Progenitor cell of endocrine pancreas (in vitro differentiated cells): ENCODE measurements around the gene RRP12. TPM values are rescaled to one million over a fixed set of nuclear protein-coding genes. Genes with fewer than 3 reads are reported as not detected.

Experiments
- DNase-seq: peaks from one replicate; pipeline ENCODE4 v3.0.0; 2021; ENCODE audit warnings: low spot score; ENCODE audit not compliant: unreplicated experiment
- H3K27ac Mint-ChIP-seq: 2 replicates; pipeline ENCODE4 v1.8.0; 2021; ENCODE audit warnings: mild to moderate bottlenecking, moderate library complexity, mixed read lengths
- H3K27me3 Mint-ChIP-seq: 2 replicates; pipeline ENCODE4 v1.8.0; 2021; ENCODE audit warnings: mixed read lengths
- H3K36me3 Mint-ChIP-seq: 2 replicates; pipeline ENCODE4 v1.8.0; 2022; ENCODE audit warnings: mixed read lengths; ENCODE audit not compliant: insufficient read depth
- H3K4me1 Mint-ChIP-seq: 2 replicates; pipeline ENCODE4 v1.8.0; 2021; ENCODE audit warnings: low read depth, mixed read lengths
- H3K4me3 Mint-ChIP-seq: 2 replicates; pipeline ENCODE4 v1.8.0; 2021; ENCODE audit warnings: low read depth, mild to moderate bottlenecking, moderate library complexity, mixed read lengths
- H3K9me3 Mint-ChIP-seq: 2 replicates; pipeline ENCODE4 v1.8.0; 2021; ENCODE audit warnings: low read depth, mixed read lengths
- total RNA-seq: library from RNA; stranded (reverse); gene quantifications from 2 replicates; pipeline ENCODE4 v1.2.1, GENCODE V29; 2021
- TF ChIP-seq, protein P1 (sequence below): fragments of 200-600 bp; sonication (generic); IDR thresholded peaks from one replicate; pipeline ENCODE4 v1.5.0; 2021; ENCODE audit warnings: antibody characterized with exemption, mild to moderate bottlenecking; ENCODE audit not compliant: unreplicated experiment

RRP12 gene
- total RNA-seq, 1 donor from 2014 or later, result 33.5 TPM

DNA sequence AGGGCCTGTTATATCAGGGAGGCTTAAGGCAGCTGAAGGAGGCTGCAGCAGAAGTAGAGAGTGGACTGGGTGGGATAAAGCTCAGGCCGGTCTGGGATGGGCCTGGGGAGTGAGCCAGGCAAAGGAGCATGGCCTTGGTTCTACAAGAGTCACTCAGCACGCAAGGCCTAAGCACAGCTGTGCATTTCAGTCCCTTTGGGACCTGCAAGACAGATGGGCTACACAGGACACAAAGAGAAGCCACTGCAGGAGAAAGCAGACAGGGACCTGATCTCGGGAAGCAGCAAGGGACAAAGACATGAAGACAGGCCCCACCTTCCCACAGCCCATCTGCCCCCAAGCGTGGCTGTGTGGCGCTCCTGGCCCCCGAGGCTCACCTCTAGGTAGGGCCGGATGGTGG is 29.4 kb downstream of the RRP12 start:
- DNase-seq, result no peak
- H3K27ac Mint-ChIP-seq, result no peak overlapping the region
- TF ChIP-seq, protein P1, sequence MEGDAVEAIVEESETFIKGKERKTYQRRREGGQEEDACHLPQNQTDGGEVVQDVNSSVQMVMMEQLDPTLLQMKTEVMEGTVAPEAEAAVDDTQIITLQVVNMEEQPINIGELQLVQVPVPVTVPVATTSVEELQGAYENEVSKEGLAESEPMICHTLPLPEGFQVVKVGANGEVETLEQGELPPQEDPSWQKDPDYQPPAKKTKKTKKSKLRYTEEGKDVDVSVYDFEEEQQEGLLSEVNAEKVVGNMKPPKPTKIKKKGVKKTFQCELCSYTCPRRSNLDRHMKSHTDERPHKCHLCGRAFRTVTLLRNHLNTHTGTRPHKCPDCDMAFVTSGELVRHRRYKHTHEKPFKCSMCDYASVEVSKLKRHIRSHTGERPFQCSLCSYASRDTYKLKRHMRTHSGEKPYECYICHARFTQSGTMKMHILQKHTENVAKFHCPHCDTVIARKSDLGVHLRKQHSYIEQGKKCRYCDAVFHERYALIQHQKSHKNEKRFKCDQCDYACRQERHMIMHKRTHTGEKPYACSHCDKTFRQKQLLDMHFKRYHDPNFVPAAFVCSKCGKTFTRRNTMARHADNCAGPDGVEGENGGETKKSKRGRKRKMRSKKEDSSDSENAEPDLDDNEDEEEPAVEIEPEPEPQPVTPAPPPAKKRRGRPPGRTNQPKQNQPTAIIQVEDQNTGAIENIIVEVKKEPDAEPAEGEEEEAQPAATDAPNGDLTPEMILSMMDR, result no peak
- no peaks in the 10 kb centered on the region for H3K27me3 Mint-ChIP-seq
- no peaks in the 10 kb centered on the region for H3K4me1 Mint-ChIP-seq
- no peaks in the 10 kb centered on the region for H3K9me3 Mint-ChIP-seq
- H3K4me3 Mint-ChIP-seq, result no peak overlapping the region
- H3K36me3 Mint-ChIP-seq, result peaks cover 11% of the 10 kb centered on the region

DNA sequence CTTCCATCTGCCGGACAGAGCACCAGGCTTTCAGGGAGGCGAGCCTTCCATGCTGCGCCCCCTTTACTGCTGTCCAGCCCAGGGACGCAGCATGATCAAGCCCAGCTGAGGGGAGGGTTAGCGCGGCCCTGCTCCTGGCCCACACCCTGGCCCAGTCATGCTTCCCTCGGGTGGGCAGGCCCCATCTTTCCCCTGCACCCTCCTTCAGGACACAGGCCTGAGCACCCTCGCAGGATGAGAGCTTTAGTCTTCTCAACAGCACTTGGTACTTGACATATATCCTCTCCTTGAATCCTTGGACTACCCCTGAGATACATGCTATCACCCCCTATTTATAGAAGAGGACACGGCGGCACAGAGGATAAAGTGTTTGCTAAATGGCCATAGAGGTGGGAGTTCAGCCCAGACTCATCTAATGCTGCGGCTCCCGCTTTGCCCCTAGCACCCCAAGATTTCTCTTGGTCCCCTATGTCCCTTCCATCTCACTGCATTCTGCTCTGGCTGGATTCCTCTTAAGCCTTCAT is 34.0 kb downstream of the RRP12 start:
- no peaks in the 10 kb centered on the region for H3K4me1 Mint-ChIP-seq
- H3K27ac Mint-ChIP-seq, result no peak overlapping the region
- H3K9me3 Mint-ChIP-seq, result no peaks in the 10 kb centered on the region

DNA sequence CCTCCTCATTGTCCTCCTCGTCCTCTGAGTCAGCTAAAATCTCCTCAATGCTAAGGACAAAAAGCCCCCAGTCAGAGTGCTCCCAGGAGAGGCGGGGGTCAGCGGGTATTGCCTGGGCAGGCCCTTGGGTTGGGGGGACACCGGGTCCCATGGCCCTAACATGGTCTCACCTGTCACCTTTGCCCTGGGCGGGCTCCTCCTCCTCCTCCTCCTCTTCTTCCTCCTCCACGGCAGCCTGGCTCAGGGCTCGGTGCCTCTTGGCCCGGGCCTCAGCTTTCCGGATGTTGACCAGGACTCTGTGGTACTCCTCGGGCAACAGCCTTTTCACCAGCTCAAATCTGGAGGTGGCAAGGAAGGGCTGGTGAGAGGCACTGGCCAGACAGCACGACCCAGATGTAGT is 34.6 kb downstream of the RRP12 start:
- no peaks in the 10 kb centered on the region for H3K27me3 Mint-ChIP-seq
- H3K27ac Mint-ChIP-seq, result peak overlapping the region; percentile 41
- no peak for DNase-seq
- no peak overlapping the region for H3K4me3 Mint-ChIP-seq
- peaks cover 18% of the 10 kb centered on the region for H3K36me3 Mint-ChIP-seq
- no peaks in the 10 kb centered on the region for H3K4me1 Mint-ChIP-seq
- TF ChIP-seq, protein P1, result no peak
- H3K9me3 Mint-ChIP-seq, result no peaks in the 10 kb centered on the region

More for the DNA sequence above, 34.0 kb downstream of the RRP12 start:
- H3K27me3 Mint-ChIP-seq, result no peaks in the 10 kb centered on the region
- no peak overlapping the region for H3K4me3 Mint-ChIP-seq
- TF ChIP-seq, protein P1, result no peak
- no peak for DNase-seq
- H3K36me3 Mint-ChIP-seq, result peaks cover 18% of the 10 kb centered on the region

DNA sequence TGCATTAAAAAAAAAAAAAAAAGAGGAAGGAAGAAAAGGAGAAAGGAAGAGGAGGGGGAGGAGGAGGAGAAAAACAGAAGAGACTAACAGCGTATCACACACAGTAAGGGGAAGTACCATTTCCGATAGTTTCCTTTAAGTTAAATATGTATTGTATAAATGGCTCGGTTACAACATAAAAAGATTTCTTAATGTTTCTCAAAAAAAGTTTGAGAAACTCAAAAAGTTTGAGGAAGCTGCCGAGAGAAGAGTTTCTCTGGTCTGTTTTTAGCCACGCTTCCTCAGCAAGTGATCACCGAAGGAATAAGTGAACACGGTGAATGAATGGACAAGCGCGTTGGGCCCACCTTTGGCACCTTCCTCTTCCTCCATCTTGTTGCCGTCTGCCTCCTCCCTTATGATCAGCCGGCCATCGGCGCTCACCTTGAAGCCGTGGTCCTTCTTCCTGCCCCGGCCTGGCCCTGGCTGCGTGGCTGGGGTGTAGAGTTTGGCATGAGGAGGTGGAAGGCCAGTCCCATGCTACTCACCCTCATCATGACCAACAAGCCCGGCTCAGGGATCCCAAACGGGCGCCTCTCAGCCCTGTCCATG is 35.3 kb downstream of the RRP12 start:
- H3K4me1 Mint-ChIP-seq, result no peaks in the 10 kb centered on the region
- TF ChIP-seq, protein P1, result no peak
- no peak overlapping the region for H3K27ac Mint-ChIP-seq

DNA sequence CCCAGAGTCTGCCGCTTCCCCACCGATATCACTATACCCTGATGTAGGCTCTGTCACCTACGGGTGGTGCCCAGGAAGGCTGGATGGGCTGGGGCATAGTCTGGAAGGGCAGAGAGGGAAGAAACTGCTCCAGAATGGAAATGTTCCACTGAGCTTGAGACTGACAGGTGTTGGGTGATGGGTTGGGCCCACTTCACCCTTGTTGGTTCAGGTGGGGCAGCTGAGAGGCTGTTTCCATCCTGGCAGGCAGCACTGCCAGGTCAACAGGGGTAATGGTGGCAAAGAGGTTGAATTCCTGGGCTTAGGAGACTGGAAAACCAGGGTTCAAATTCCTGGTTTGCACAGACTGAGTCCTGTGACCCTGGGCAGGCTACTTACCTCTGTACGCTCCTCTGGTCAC is 38.1 kb downstream of the RRP12 start:
- TF ChIP-seq, protein P1, result no peak
- H3K4me3 Mint-ChIP-seq, result no peak overlapping the region
- no peaks in the 10 kb centered on the region for H3K27me3 Mint-ChIP-seq
- H3K36me3 Mint-ChIP-seq, result peaks cover 13% of the 10 kb centered on the region
- DNase-seq, result no peak
- H3K27ac Mint-ChIP-seq, result no peak overlapping the region
- no peaks in the 10 kb centered on the region for H3K4me1 Mint-ChIP-seq
- no peaks in the 10 kb centered on the region for H3K9me3 Mint-ChIP-seq

More for the DNA sequence above, 35.3 kb downstream of the RRP12 start:
- peaks cover 17% of the 10 kb centered on the region for H3K36me3 Mint-ChIP-seq
- no peak overlapping the region for H3K4me3 Mint-ChIP-seq
- DNase-seq, result no peak
- H3K9me3 Mint-ChIP-seq, result no peaks in the 10 kb centered on the region
- no peaks in the 10 kb centered on the region for H3K27me3 Mint-ChIP-seq
